Loucy (cell line): ENCODE data around the gene LCMT1.

ENCODE experiments used
- CTCF ChIP-seq: fragments of 200-600 bp; sonication (generic); conservative IDR thresholded peaks from 2 replicates; pipeline ENCODE4 v1.5.1; 2014; ENCODE audit warnings: mild to moderate bottlenecking, antibody characterized with exemption, low read length
- EZH2phosphoT487 ChIP-seq: fragments of 200-600 bp; IDR thresholded peaks from 2 replicates; pipeline ENCODE4 v1.6.1; 2018; ENCODE audit warnings: antibody characterized with exemption, mild to moderate bottlenecking, moderate library complexity, borderline replicate concordance

GRCh38 chr16:25081702-25082101 is 29.8 kb upstream of the LCMT1 start:
- TF ChIP-seq CTCF (no peak), EZH2phosphoT487 (no peak)
